Stimulated activated CD4-positive, alpha-beta T cell treated with anti-CD3 and anti-CD28 coated beads, Interleukin-2, amount 100 ng/mL, for 4 hours (primary cell): ENCODE results near the gene CASKIN1.
"Not testable (repeated sequence)": the region's sequence is repeated elsewhere in the genome, so short reads cannot be mapped to it uniquely, and the experiment has no call there.

ENCODE experiments used
- DNase-seq: peaks from one replicate; pipeline ENCODE4 v3.0.0-alpha.2; 2020; ENCODE audit warnings: low read depth

CASKIN1 gene, protein sequence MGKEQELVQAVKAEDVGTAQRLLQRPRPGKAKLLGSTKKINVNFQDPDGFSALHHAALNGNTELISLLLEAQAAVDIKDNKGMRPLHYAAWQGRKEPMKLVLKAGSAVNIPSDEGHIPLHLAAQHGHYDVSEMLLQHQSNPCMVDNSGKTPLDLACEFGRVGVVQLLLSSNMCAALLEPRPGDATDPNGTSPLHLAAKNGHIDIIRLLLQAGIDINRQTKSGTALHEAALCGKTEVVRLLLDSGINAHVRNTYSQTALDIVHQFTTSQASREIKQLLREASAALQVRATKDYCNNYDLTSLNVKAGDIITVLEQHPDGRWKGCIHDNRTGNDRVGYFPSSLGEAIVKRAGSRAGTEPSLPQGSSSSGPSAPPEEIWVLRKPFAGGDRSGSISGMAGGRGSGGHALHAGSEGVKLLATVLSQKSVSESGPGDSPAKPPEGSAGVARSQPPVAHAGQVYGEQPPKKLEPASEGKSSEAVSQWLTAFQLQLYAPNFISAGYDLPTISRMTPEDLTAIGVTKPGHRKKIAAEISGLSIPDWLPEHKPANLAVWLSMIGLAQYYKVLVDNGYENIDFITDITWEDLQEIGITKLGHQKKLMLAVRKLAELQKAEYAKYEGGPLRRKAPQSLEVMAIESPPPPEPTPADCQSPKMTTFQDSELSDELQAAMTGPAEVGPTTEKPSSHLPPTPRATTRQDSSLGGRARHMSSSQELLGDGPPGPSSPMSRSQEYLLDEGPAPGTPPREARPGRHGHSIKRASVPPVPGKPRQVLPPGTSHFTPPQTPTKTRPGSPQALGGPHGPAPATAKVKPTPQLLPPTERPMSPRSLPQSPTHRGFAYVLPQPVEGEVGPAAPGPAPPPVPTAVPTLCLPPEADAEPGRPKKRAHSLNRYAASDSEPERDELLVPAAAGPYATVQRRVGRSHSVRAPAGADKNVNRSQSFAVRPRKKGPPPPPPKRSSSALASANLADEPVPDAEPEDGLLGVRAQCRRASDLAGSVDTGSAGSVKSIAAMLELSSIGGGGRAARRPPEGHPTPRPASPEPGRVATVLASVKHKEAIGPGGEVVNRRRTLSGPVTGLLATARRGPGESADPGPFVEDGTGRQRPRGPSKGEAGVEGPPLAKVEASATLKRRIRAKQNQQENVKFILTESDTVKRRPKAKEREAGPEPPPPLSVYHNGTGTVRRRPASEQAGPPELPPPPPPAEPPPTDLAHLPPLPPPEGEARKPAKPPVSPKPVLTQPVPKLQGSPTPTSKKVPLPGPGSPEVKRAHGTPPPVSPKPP (N-terminal part only)

DNA sequence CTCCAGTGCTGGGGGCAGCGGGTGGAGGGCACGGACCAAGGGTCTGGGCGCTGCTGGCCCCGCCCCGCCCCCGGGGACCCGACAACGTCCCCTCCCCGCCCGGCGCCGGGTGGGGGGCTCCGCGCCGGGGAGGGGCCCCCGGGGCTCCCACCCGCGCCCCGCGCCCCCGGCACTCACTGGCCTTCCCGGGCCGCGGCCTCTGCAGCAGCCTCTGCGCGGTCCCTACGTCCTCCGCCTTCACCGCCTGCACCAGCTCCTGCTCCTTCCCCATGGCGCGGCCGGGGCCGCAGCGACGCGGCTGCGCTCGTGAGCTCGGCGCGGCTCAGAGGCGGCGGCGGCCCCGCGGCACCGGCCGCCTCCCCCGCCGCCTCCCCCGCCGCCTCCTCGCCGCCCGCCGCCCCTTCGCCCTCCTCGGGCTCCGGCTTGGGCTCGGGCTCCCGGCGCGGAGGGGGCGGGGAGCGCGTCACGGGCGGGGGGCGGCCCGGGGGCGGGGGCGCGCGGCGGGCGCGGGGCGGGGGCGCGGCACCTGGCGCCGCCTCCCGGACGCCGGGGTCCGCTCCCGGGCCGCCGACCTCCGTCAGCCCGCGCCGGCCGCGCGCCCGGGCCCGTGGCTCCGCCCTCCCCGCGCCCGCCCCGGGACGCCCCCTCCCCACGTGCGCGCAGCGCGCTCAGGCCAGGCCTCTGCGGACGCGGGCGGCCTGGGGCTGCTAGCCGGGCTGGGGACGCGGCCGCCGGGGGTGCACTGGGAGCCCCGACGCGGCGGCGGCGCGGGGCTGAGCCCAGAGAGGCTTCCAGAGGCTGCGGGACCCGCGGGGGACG is at the start of gene CASKIN1:
CASKIN1 (minus strand) TSS at position 444 of the 819 bp plus-strand sequence; CDS start at position 271, 173 bp downstream.
- DNase-seq, result no peak

- no peak for DNase-seq
Measured at GRCh38 chr16:2244926-2245795, 48.8 kb upstream of the CASKIN1 start.

DNA sequence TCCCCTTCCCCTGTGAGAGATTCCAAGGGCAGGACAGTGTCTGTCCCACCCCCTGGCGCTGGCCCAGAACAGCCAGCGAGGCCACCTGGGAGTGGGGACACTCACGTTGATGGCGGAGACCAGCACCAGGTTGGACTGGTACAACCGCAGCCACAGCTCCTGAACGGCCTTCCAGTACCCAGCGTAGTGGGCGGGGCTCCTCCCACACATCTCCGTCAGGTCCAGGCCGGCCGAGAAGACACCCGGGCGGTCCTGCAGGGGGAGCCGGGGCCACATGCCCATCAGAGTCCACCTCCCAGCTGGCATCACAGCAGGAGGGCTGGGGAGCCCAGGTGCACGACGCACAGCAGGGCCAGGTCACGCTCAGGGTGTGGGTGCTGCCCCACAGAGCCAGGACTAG is 47.9 kb upstream of the CASKIN1 start:
- DNase-seq, result no peak

- DNase-seq, result no peak
Measured at GRCh38 chr16:2243781-2244180, 47.4 kb upstream of the CASKIN1 start.

DNA sequence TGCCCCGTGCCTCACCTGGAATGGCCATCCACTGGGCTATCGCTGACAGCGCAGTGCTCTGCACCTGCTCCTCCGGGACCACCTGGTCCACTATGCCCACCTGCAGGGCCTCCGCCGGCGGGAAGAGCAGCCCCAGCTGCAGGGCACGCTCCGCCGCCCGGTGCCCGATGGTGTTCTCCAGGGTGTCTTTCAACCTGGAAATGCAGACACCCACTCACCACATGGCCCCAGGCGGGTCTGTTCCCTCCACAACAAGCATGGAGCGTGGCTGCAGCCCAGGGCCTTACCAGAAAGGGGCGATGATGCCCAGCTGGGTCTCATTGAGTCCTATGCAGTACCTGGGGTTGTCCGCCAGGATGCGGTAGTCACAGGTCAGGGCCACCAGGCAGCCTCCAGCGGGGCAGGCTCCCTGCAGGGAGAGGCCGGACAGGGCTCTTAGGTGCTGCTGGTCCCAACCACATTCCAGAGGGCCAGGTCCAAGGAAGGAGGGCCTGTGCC is 46.7 kb upstream of the CASKIN1 start:
- DNase-seq, result no peak

DNA sequence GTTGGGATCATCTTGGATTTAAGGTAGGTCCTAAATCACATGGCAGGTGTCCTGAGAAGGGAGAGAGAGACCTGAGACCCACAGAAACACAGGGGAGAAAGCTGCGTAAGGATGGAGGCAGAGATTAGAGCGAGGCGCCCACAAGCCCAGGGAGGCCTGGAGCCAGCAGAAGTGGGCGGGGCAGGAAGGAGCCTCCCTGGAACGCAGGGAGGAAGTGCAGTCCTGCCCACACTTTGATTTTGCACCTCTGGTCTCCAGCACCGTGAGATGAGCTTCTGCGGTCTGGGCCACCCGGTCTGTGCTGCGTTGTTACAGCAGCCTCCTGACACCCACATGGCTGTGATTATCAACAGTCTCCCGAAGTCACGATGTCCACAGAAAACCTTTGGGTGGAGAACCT is 46.2 kb upstream of the CASKIN1 start:
- DNase-seq, result no peak

GRCh38 chr16:2240331-2240730 is 43.9 kb upstream of the CASKIN1 start:
- DNase-seq, result not testable (repeated sequence)

DNA sequence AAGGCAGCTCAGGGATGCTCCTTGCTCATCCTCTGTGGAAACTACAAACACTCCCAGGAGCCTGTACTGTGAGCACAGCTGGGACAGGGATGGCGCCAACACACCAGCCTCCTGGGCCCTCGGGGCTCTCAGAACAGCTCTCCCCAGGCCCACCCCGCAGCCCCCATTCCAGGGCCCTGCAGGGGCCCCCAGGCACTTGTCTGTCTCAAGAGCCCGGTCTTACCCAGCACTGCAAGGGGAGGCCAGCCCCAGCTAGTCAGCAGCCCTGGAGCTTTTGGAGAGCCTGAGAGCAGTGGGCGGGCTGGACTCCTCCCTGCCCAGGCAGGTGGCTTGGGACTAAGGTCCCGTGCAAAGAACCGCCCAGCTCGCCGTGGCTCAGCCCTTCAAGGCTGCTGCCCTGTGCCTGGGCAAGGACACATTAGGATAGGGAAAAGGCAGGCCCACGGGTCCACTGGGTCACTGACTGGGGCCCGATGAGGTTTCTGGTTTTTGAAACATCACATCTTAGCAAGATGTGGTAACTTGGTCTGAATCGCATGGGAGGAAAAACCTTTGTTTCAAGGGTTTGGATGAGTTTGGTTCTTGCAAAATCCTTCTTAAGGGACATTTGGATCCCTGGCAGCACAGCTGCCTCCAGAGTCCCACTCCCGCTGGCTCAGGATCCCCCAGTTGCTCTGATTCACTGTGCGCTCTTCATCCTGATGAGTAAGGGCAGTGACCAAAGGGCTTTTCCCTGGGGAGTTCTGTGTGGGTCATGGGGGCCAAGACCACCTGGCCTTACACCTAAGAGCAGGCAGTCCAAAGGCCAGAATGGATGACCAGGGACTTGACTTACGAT is 42.7 kb upstream of the CASKIN1 start:
- no peak for DNase-seq

DNA sequence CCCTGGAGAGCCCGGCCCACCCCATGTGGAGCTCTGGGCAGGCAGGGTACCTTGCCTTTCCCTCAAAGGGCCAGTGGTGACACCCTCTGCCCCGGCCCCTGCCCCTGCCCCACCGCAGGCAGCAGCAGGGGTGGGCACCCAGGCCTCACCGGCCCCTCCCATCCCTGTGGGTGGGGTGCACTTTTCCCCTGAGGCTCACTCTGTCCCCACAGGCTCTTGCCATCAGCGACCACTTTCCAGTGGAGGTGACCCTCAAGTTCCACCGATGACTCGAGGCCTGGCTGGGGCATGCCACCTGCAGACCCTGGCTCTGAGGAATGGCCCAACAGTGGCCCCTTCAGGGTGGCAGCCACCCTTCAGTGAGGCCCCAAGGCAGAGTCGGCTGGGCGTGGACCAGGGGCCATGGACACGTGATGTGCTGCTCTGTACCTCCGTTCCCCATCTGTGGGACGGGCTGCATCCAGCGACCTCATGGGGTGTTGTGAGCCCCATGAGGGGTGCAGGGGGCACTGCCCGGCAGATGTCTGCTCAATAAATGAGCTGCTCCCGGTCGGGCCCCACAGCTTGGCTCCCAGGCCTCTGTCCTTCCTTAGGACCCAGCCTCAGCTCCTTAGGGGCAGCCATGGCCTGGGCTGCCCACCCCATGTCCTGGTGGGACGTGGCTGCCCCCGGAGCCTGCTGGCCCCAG is 41.9 kb upstream of the CASKIN1 start:
- DNase-seq, result no peak

- no peak for DNase-seq
Measured at GRCh38 chr16:2237493-2238149, 41.2 kb upstream of the CASKIN1 start.

- DNase-seq, result no peak
Measured at GRCh38 chr16:2237102-2237482, 40.7 kb upstream of the CASKIN1 start.

- no peak for DNase-seq
Measured at GRCh38 chr16:2236337-2237101, 40.1 kb upstream of the CASKIN1 start, which contains the start of gene DNASE1L2. Gene DNASE1L2 (plus strand): TSS chr16:2236444. CDS start chr16:2236817, 373 bp downstream.

DNA sequence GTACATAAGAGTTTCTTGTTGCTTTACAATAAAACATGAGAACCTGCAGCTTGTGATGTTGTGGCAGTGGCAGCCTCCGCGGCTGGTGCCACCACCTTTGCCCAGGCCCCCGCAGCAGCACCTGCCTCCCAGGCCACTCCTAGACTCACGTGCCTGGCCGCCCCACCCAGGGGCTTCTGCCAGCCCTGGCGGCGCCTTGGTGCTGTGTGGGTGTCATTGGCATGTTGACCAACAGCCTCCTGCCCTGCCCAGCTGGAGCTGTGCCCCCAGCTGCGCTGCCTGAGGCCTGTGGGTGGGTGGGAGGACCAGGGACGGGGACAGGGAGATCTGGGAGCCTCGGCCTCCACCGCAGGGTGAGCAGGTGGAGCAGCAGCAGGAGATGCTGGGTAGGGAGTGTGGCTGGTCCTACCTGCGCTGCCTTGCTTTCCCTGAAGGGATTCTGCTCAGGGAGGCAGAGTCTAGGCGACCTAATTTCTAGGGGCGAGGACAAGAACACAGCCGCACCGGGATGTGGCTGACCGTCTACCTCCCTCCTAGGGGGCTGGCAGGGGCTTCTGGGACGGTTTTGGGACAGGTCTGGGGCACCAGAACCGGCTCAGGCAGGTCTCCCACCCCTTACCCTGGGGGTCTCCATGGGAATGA is 39.4 kb upstream of the CASKIN1 start:
- DNase-seq, result no peak

DNA sequence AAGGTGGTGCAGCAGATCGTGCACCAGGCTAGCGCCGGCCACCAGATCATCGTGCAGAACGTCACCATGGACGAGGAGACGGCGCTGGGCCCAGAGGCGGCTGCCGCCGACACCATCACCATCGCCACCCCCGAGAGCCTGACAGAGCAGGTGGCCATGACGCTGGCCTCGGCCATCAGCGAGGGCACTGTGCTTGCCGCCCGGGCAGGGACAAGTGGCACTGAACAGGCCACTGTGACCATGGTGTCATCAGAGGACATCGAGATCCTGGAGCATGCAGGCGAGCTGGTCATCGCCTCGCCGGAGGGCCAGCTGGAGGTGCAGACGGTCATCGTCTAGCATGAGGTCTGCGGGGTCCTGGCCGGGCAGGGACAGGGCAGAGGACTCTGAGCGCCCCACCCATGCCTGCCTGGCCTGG is 38.8 kb upstream of the CASKIN1 start:
- DNase-seq, result no peak

DNA sequence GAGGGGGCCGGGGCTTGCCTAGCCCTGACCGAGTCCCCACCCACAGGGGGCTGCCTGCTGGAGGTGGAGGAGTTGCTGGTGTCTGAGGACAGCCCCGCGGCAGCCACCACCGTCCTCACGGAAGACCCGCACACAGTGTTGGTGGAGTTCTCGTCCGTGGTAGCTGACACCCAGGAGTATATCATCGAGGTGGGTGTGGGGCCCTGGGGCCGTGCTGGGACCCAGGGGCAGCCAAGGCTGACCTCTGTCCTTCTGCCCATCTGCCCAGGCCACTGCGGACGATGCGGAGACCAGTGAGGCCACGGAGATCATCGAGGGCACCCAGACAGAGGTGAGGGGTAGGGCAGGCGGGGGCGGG is 38.4 kb upstream of the CASKIN1 start:
- no peak for DNase-seq

- DNase-seq, result no peak
Measured at GRCh38 chr16:2233872-2234812, 37.7 kb upstream of the CASKIN1 start.
